K562 (cell line): ENCODE results near the gene HMGN1. TPM values are rescaled to one million over a fixed set of nuclear protein-coding genes. Genes with fewer than 3 reads are reported as not detected.

Source experiments
- ATAC-seq: fragments of 200-7000 bp; cut with Tn5 transposase; 3 replicates; pipeline ENCODE4 v1.9.1; 2020; ENCODE audit warnings: moderate library complexity
- BruUV-seq: library from RNA; stranded (reverse); fragments of 400-500 nt; replicated peaks from 2 replicates; lab custom pipeline; 2021; lab: Mats Ljungman, UMichigan
- CTCF ChIA-PET: fragments of 300-600 bp; formaldehyde crosslinking; extraction: SDS; loops from one replicate; lab custom pipeline; 2021; ENCODE audit warnings: low intra/inter-chr PET ratio; lab: Yijun Ruan, JAX
- POLR2A ChIA-PET: fragments of 300-600, 350-650 bp; sonication (Branson Sonifier 250); formaldehyde crosslinking; extraction: SDS; loops from one replicate; lab custom pipeline; 2021; ENCODE audit warnings: antibody characterized with exemption, inconsistent platforms; lab: Yijun Ruan, JAX
- DNase-seq, 4 experiments: peaks; one replicate each; pipeline versions ENCODE4 v3.0.0 to v3.0.0-alpha.2; 2011 to 2018; ENCODE audit warnings: low spot score in 3 of 4, mixed read lengths in 3 of 4; ENCODE audit errors: extremely low read depth in 1 of 4
- FAIRE-seq: peaks from 2 replicates; lab custom pipeline; 2011; peaks lifted over from hg19 to GRCh38; lab: Jason Lieb, UNC
- H2AFZ ChIP-seq: 2 replicates; pipeline ENCODE4 v1.6.0; 2011; ENCODE audit warnings: low read depth, low read length, control low read depth, inconsistent platforms
- H3K27ac ChIP-seq: fragments of 200-600 bp; 3 replicates; pipeline ENCODE4 v1.8.0; 2011; ENCODE audit warnings: low read depth, mild to moderate bottlenecking, control low read depth, inconsistent platforms, low read length, moderate library complexity, mixed read lengths; ENCODE audit errors: extremely low read depth
- H3K27me3 ChIP-seq, 2 experiments: fragments of 300-600 bp in 1 of 2; 2 replicates in 1 of 2; 3 replicates in 1 of 2; pipeline versions ENCODE4 v1.6.0 to v1.8.0; 2011; ENCODE audit warnings: inconsistent platforms in 2 of 2, low read length in 2 of 2, mild to moderate bottlenecking in 1 of 2, mixed read lengths in 1 of 2, moderate library complexity in 1 of 2; ENCODE audit not compliant: control insufficient read depth in 2 of 2, insufficient read depth in 2 of 2
- H3K36me3 ChIP-seq: fragments of 300-600 bp; 3 replicates; pipeline ENCODE4 v1.8.0; 2011; ENCODE audit warnings: mild to moderate bottlenecking, low read length, inconsistent platforms; ENCODE audit not compliant: control insufficient read depth, insufficient read depth
- H3K4me1 ChIP-seq, 2 experiments: fragments of 200-600 bp in 1 of 2; replicated peaks in 1 of 2; 2 replicates in 1 of 2; 3 replicates in 1 of 2; pipeline versions ENCODE4 v1.5.1 to v1.8.0; 2011; ENCODE audit warnings: inconsistent platforms in 2 of 2, low read length in 2 of 2, mild to moderate bottlenecking in 1 of 2, mixed read lengths in 1 of 2, moderate library complexity in 1 of 2; ENCODE audit not compliant: control insufficient read depth in 2 of 2, insufficient read depth in 2 of 2
- H3K4me2 ChIP-seq: 2 replicates; pipeline ENCODE4 v1.6.1; 2011; ENCODE audit warnings: low read length, control low read depth, inconsistent platforms, mixed read lengths; ENCODE audit not compliant: insufficient read depth
- H3K4me3 ChIP-seq: fragments of 200-600 bp; sonication (generic), shearing (Covaris generic); 2 replicates; pipeline ENCODE4 v1.5.1; 2016; ENCODE audit warnings: control low read depth, inconsistent platforms
- H3K79me2 ChIP-seq: fragments of 200-600 bp; 3 replicates; pipeline ENCODE4 v1.8.0; 2011; ENCODE audit warnings: low read length, inconsistent platforms; ENCODE audit not compliant: control insufficient read depth, insufficient read depth
- H3K9ac ChIP-seq, 2 experiments: 2 replicates each; pipeline versions ENCODE4 v1.6.0 to v1.6.1; 2011; ENCODE audit warnings: low read depth in 2 of 2, low read length in 2 of 2, control low read depth in 1 of 2, inconsistent platforms in 1 of 2, mild to moderate bottlenecking in 1 of 2, mixed read lengths in 1 of 2; ENCODE audit not compliant: insufficient read depth in 1 of 2
- H3K9me1 ChIP-seq: one replicate; pipeline ENCODE4 v1.6.0; 2011; ENCODE audit warnings: inconsistent platforms, mild to moderate bottlenecking, low read length, moderate library complexity; ENCODE audit not compliant: control insufficient read depth, insufficient read depth
- H3K9me3 ChIP-seq: replicated peaks from 2 replicates; pipeline ENCODE4 v1.5.1; 2011; ENCODE audit warnings: low read depth, low read length, inconsistent platforms; ENCODE audit not compliant: control insufficient read depth, insufficient read depth
- H4K20me1 ChIP-seq: replicated peaks from 2 replicates; pipeline ENCODE4 v1.6.1; 2011; ENCODE audit warnings: low read length, inconsistent platforms, mixed read lengths; ENCODE audit not compliant: control insufficient read depth, insufficient read depth
- BCOR ChIP-seq: fragments of 450-650 bp; IDR thresholded peaks from 2 replicates; pipeline ENCODE4 v1.6.1; 2016
- ERF ChIP-seq: fragments of 450-650 bp; formaldehyde crosslinking; IDR thresholded peaks from 2 replicates; pipeline ENCODE4 v1.4.0; 2020; ENCODE audit warnings: mild to moderate bottlenecking, mixed read lengths
- ETV6 ChIP-seq, 3 experiments: fragments of 150-350 bp in 1 of 3; sonication (generic) in 1 of 3; formaldehyde crosslinking in 1 of 3; IDR thresholded peaks; 2 replicates each; pipeline versions ENCODE4 v1.6.1 to v1.8.0; 2014 to 2022; ENCODE audit warnings: borderline replicate concordance in 2 of 3, low read depth in 2 of 3, antibody characterized with exemption in 1 of 3, low read length in 1 of 3, mild to moderate bottlenecking in 1 of 3, missing genetic modification reagents in 1 of 3
- HDAC8 ChIP-seq: fragments of 450-650 bp; IDR thresholded peaks from 2 replicates; pipeline ENCODE4 v1.6.1; 2016; ENCODE audit warnings: mild to moderate bottlenecking, missing genetic modification characterization, moderate library complexity, missing compliant biosample characterization
- MAFG ChIP-seq: fragments of 450-650 bp; conservative IDR thresholded peaks from 2 replicates; pipeline ENCODE4 v1.6.1; 2016; ENCODE audit warnings: missing genetic modification characterization, missing compliant biosample characterization
- PRPF4 ChIP-seq: fragments of 200-400 bp; formaldehyde crosslinking; IDR thresholded peaks from one replicate; pipeline ENCODE4 v1.6.1; 2017; ENCODE audit warnings: low read length, low read depth, mild to moderate bottlenecking; ENCODE audit not compliant: insufficient read depth, poor library complexity, severe bottlenecking
- ZKSCAN8 ChIP-seq: fragments of 200-800 bp; sonication (Bioruptor generic); IDR thresholded peaks from 2 replicates; pipeline ENCODE4 v1.6.1; 2016; ENCODE audit warnings: missing genetic modification characterization, missing compliant biosample characterization
- WGBS: fragments of 100-300 bp; shearing (Covaris generic); methylation state at CpG from one replicate; pipeline ENCODE4 v1.1.6; 2016; ENCODE audit warnings: low coverage, mixed read lengths; ENCODE audit not compliant: insufficient coverage; ENCODE audit errors: missing lambda C conversion rate; 5-methylcytosine and 5-hydroxymethylcytosine counted together
- in situ Hi-C: fragments of 300-500 bp; cut with MboI; formaldehyde crosslinking; loops from 4 replicates; pipeline ENCODE4 v1.15.0; 2018; ENCODE audit warnings: inconsistent platforms, mixed read lengths
- intact Hi-C: fragments of 100-400 bp; cut with micrococcal nuclease; formaldehyde crosslinking; loops from 2 replicates; pipeline ENCODE4 v1.14.2; 2022
- polyA plus RNA-seq, 8 experiments: library from polyadenylated mRNA; depleted of rRNA in 4 of 8; stranded (reverse) in 5 of 8; unstranded in 3 of 8; fragments of >200 nt; fragmentation: Nextera tagmentation in 2 of 8; fragmentation: Illumina TruSeq in 1 of 8; extraction: Ambion mirVana in 2 of 8; extraction: Trizol in 1 of 8; gene quantifications; 2 replicates each; pipeline versions ENCODE4 v1.2.1 to v1.2.3, GENCODE V29; 2011 to 2014; ENCODE audit warnings: inconsistent platforms in 1 of 8, missing spikeins in 1 of 8
- total RNA-seq, 7 experiments: library from RNA; depleted of rRNA in 6 of 7; stranded (reverse); fragments of >200 nt in 6 of 7; fragmentation: Illumina TruSeq in 2 of 7; extraction: Trizol in 2 of 7; gene quantifications; 2 replicates each; pipeline versions ENCODE4 v1.2.1 to v1.2.3, GENCODE V29; 2011 to 2021; ENCODE audit warnings: low replicate concordance in 1 of 7
- TF ChIP-seq, protein P1 (sequence below): fragments of 450-650 bp; formaldehyde crosslinking; IDR thresholded peaks from 2 replicates; pipeline ENCODE4 v1.4.0; 2020; ENCODE audit warnings: mild to moderate bottlenecking, moderate library complexity
- TF ChIP-seq, protein P2 (sequence below): fragments of 450-650 bp; formaldehyde crosslinking; IDR thresholded peaks from 2 replicates; pipeline ENCODE4 v1.4.0; 2020; ENCODE audit warnings: mild to moderate bottlenecking

The HMGN1 gene
- total and polyA plus RNA-seq, 9 of the 15 experiments (the other 6 are each of a cell fraction or from before 2014, with no cell fraction given): 124 to 626 (median 498) TPM

GRCh38 chr21:39346671-39347331 lies 2.1 kb downstream of the HMGN1 start:
- Histone ChIP-seq H3K27ac (no peak overlapping the region; the same call in 2 of the 3 replicates), H3K36me3 (peaks cover 59% of the 10 kb centered on the region), H2AFZ (no peak overlapping the region), H3K9me1 (peaks cover 7% of the 10 kb centered on the region), H3K79me2 (peaks cover 66% of the 10 kb centered on the region), H4K20me1 (peaks cover 11% of the 10 kb centered on the region), H3K4me2 (peak overlapping the region; percentile 54), H3K9ac (peak overlapping the region in 1 of 2 experiments; percentile 94; a peak in 2 of 4 replicates), H3K4me1 (peaks cover 5 to 30% of the 10 kb centered on the region in 2 experiments), H3K9me3 (no peaks in the 10 kb centered on the region), H3K27me3 (no peaks in the 10 kb centered on the region), H3K4me3 (peak overlapping the region; percentile 81; the same call in 1 of the 2 replicates)
- CTCF ChIA-PET: no interaction called here
- FAIRE-seq: no peak
- POLR2A ChIA-PET: interaction anchor here (0.6 to 7.7 kb wide), 14 partner anchors 9 to 270 kb away, joined by 3 to 73 read pairs (median 4); partner anchors contain the start of genes BRWD1 and SH3BGR
- in situ Hi-C loops (no loop called here), intact Hi-C loops (no loop called here)
- no TSS peak for BruUV-seq
- ATAC-seq: no peak
- WGBS: 22% methylated on average over 7 of the region's 7 CpGs
- no peak for DNase-seq
- TF ChIP-seq MAFG (peak; percentile 77), ERF (CRISPR knock-in tag) (no peak), PRPF4 (no peak), ZKSCAN8 (CRISPR knock-in tag) (0 out of 2 replicates have a peak, but pooled peaks have one; percentile 43), HDAC8 (tag) (no peak), BCOR (no peak), ETV6 (IDR thresholded peaks at IDR 0.05; ENCODE audit: borderline replicate concordance in 1 of 2, low read depth in 2 of 2, low read length in 1 of 2) (no peak), ETV6 (CRISPR knock-in tag; IDR thresholded peaks at IDR 0.05; ENCODE audit: borderline replicate concordance) (no peak)
- TF ChIP-seq, protein P1, sequence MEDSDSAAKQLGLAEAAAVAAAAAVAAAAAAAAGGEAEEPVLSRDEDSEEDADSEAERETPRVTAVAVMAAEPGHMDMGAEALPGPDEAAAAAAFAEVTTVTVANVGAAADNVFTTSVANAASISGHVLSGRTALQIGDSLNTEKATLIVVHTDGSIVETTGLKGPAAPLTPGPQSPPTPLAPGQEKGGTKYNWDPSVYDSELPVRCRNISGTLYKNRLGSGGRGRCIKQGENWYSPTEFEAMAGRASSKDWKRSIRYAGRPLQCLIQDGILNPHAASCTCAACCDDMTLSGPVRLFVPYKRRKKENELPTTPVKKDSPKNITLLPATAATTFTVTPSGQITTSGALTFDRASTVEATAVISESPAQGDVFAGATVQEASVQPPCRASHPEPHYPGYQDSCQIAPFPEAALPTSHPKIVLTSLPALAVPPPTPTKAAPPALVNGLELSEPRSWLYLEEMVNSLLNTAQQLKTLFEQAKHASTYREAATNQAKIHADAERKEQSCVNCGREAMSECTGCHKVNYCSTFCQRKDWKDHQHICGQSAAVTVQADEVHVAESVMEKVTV (CRISPR knock-in tag): 0 out of 2 replicates have a peak, but pooled peaks have one; percentile 6
- TF ChIP-seq, protein P2, sequence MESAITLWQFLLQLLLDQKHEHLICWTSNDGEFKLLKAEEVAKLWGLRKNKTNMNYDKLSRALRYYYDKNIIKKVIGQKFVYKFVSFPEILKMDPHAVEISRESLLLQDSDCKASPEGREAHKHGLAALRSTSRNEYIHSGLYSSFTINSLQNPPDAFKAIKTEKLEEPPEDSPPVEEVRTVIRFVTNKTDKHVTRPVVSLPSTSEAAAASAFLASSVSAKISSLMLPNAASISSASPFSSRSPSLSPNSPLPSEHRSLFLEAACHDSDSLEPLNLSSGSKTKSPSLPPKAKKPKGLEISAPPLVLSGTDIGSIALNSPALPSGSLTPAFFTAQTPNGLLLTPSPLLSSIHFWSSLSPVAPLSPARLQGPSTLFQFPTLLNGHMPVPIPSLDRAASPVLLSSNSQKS (CRISPR knock-in tag): no peak
